ENCODE measurements around the gene CDH23. TPM values are rescaled to one million over a fixed set of nuclear protein-coding genes. Genes with fewer than 3 reads are reported as not detected.

Gene CDH23
- polyA plus RNA-seq, 2 donors, result 1.6 to 3.2 TPM

- 75 to 78% methylated on average over 11 of the region's 11 CpGs for WGBS, 2 donors
- H3K36me3 ChIP-seq (ENCODE audit: control insufficient read depth in 2 of 2, insufficient read depth in 2 of 2, low read length in 1 of 2), result no peaks in the 10 kb centered on the region
Observed at GRCh38 chr10:71529207-71529827, 132.6 kb downstream of the CDH23 start.

GRCh38 chr10:71530781-71531180 is 134.1 kb downstream of the CDH23 start:
- H3K9me3 ChIP-seq (ENCODE audit: control insufficient read depth in 2 of 2, insufficient read depth in 1 of 2, low read depth in 1 of 2, low read length in 1 of 2), result peaks cover 0 to 5% of the 10 kb centered on the region in 2 donors
- H3K27ac ChIP-seq (ENCODE audit: low read depth in 2 of 2, low read length in 1 of 2), result no peak overlapping the region
- no peaks in the 10 kb centered on the region for H3K27me3 ChIP-seq (ENCODE audit: control insufficient read depth in 1 of 2, insufficient read depth in 2 of 2, low read length in 2 of 2)
- WGBS, 2 donors, result 52 to 74% methylated on average over 4 of the region's 4 CpGs
- no peaks in the 10 kb centered on the region for H3K36me3 ChIP-seq (ENCODE audit: control insufficient read depth in 2 of 2, insufficient read depth in 2 of 2, low read length in 1 of 2)
- peaks cover 0 to 12% of the 10 kb centered on the region in 2 donors for H3K4me1 ChIP-seq (ENCODE audit: control insufficient read depth in 2 of 2, insufficient read depth in 2 of 2, low read length in 1 of 2)
- H3K4me3 ChIP-seq (ENCODE audit: low read depth in 1 of 2, low read length in 2 of 2), result no peak overlapping the region

More at GRCh38 chr10:71529207-71529827, 132.6 kb downstream of the CDH23 start:
- no peak overlapping the region for H3K4me3 ChIP-seq (ENCODE audit: low read depth in 1 of 2, low read length in 2 of 2)
- H3K9me3 ChIP-seq (ENCODE audit: control insufficient read depth in 2 of 2, insufficient read depth in 1 of 2, low read depth in 1 of 2, low read length in 1 of 2), result peaks cover 0 to 5% of the 10 kb centered on the region in 2 donors
- no peaks in the 10 kb centered on the region for H3K27me3 ChIP-seq (ENCODE audit: control insufficient read depth in 1 of 2, insufficient read depth in 2 of 2, low read length in 2 of 2)
- H3K27ac ChIP-seq (ENCODE audit: low read depth in 2 of 2, low read length in 1 of 2), result no peak overlapping the region
- peaks cover 0 to 12% of the 10 kb centered on the region in 2 donors for H3K4me1 ChIP-seq (ENCODE audit: control insufficient read depth in 2 of 2, insufficient read depth in 2 of 2, low read length in 1 of 2)

- no peaks in the 10 kb centered on the region for H3K27me3 ChIP-seq (ENCODE audit: control insufficient read depth in 1 of 2, insufficient read depth in 2 of 2, low read length in 2 of 2)
- WGBS, 2 donors, result 80 to 83% methylated on average over 10 of the region's 10 CpGs
- no peaks in the 10 kb centered on the region for H3K36me3 ChIP-seq (ENCODE audit: control insufficient read depth in 2 of 2, insufficient read depth in 2 of 2, low read length in 1 of 2)
- peaks cover 0 to 5% of the 10 kb centered on the region in 2 donors for H3K9me3 ChIP-seq (ENCODE audit: control insufficient read depth in 2 of 2, insufficient read depth in 1 of 2, low read depth in 1 of 2, low read length in 1 of 2)
- H3K4me3 ChIP-seq (ENCODE audit: low read depth in 1 of 2, low read length in 2 of 2), result no peak overlapping the region
- peaks cover 0 to 12% of the 10 kb centered on the region in 2 donors for H3K4me1 ChIP-seq (ENCODE audit: control insufficient read depth in 2 of 2, insufficient read depth in 2 of 2, low read length in 1 of 2)
- H3K27ac ChIP-seq (ENCODE audit: low read depth in 2 of 2, low read length in 1 of 2), result no peak overlapping the region
Observed at GRCh38 chr10:71531485-71532446, 135.0 kb downstream of the CDH23 start.

- WGBS, 2 donors, result 92 to 94% methylated on average over 11 of the region's 11 CpGs
- Histone ChIP-seq H3K36me3 (ENCODE audit: control insufficient read depth in 2 of 2, insufficient read depth in 2 of 2, low read length in 1 of 2) (no peaks in the 10 kb centered on the region), H3K4me3 (ENCODE audit: low read depth in 1 of 2, low read length in 2 of 2) (no peak overlapping the region), H3K4me1 (ENCODE audit: control insufficient read depth in 2 of 2, insufficient read depth in 2 of 2, low read length in 1 of 2) (peaks cover 0 to 12% of the 10 kb centered on the region in 2 donors), H3K27ac (ENCODE audit: low read depth in 2 of 2, low read length in 1 of 2) (no peak overlapping the region), H3K27me3 (ENCODE audit: control insufficient read depth in 1 of 2, insufficient read depth in 2 of 2, low read length in 2 of 2) (no peaks in the 10 kb centered on the region), H3K9me3 (ENCODE audit: control insufficient read depth in 2 of 2, insufficient read depth in 1 of 2, low read depth in 1 of 2, low read length in 1 of 2) (peaks cover 0 to 2% of the 10 kb centered on the region in 2 donors)
Observed at GRCh38 chr10:71532878-71533277, 136.2 kb downstream of the CDH23 start.

GRCh38 chr10:71533936-71534335 is 137.2 kb downstream of the CDH23 start:
- Histone ChIP-seq H3K27me3 (ENCODE audit: control insufficient read depth in 1 of 2, insufficient read depth in 2 of 2, low read length in 2 of 2) (no peaks in the 10 kb centered on the region), H3K4me3 (ENCODE audit: low read depth in 1 of 2, low read length in 2 of 2) (no peak overlapping the region), H3K4me1 (ENCODE audit: control insufficient read depth in 2 of 2, insufficient read depth in 2 of 2, low read length in 1 of 2) (peaks cover 0 to 12% of the 10 kb centered on the region in 2 donors), H3K9me3 (ENCODE audit: control insufficient read depth in 2 of 2, insufficient read depth in 1 of 2, low read depth in 1 of 2, low read length in 1 of 2) (peaks cover 0 to 2% of the 10 kb centered on the region in 2 donors), H3K27ac (ENCODE audit: low read depth in 2 of 2, low read length in 1 of 2) (no peak overlapping the region), H3K36me3 (ENCODE audit: control insufficient read depth in 2 of 2, insufficient read depth in 2 of 2, low read length in 1 of 2) (no peaks in the 10 kb centered on the region)
- WGBS, 2 donors, result 86 to 89% methylated on average over 7 of the region's 7 CpGs

- H3K4me1 ChIP-seq (ENCODE audit: control insufficient read depth in 2 of 2, insufficient read depth in 2 of 2, low read length in 1 of 2), result peaks cover 0 to 11% of the 10 kb centered on the region in 2 donors
- no peak overlapping the region for H3K27ac ChIP-seq (ENCODE audit: low read depth in 2 of 2, low read length in 1 of 2)
- no peaks in the 10 kb centered on the region for H3K36me3 ChIP-seq (ENCODE audit: control insufficient read depth in 2 of 2, insufficient read depth in 2 of 2, low read length in 1 of 2)
- no peak overlapping the region for H3K4me3 ChIP-seq (ENCODE audit: low read depth in 1 of 2, low read length in 2 of 2)
- H3K9me3 ChIP-seq (ENCODE audit: control insufficient read depth in 2 of 2, insufficient read depth in 1 of 2, low read depth in 1 of 2, low read length in 1 of 2), result peaks cover 0 to 2% of the 10 kb centered on the region in 2 donors
- 82 to 86% methylated on average over 4 of the region's 4 CpGs for WGBS, 2 donors
- H3K27me3 ChIP-seq (ENCODE audit: control insufficient read depth in 1 of 2, insufficient read depth in 2 of 2, low read length in 2 of 2), result no peaks in the 10 kb centered on the region
Observed at GRCh38 chr10:71534568-71535194, 138.0 kb downstream of the CDH23 start.

GRCh38 chr10:71536332-71536731 is 139.6 kb downstream of the CDH23 start:
- Histone ChIP-seq H3K36me3 (ENCODE audit: control insufficient read depth in 2 of 2, insufficient read depth in 2 of 2, low read length in 1 of 2) (no peaks in the 10 kb centered on the region), H3K4me1 (ENCODE audit: control insufficient read depth in 2 of 2, insufficient read depth in 2 of 2, low read length in 1 of 2) (peaks cover 0 to 5% of the 10 kb centered on the region in 2 donors), H3K9me3 (ENCODE audit: control insufficient read depth in 2 of 2, insufficient read depth in 1 of 2, low read depth in 1 of 2, low read length in 1 of 2) (peaks cover 0 to 2% of the 10 kb centered on the region in 2 donors), H3K27me3 (ENCODE audit: control insufficient read depth in 1 of 2, insufficient read depth in 2 of 2, low read length in 2 of 2) (no peaks in the 10 kb centered on the region), H3K4me3 (ENCODE audit: low read depth in 1 of 2, low read length in 2 of 2) (no peak overlapping the region), H3K27ac (ENCODE audit: low read depth in 2 of 2, low read length in 1 of 2) (no peak overlapping the region)
- WGBS, 2 donors, result 82 to 95% methylated on average over 6 of the region's 6 CpGs

GRCh38 chr10:71537125-71537524 is 140.4 kb downstream of the CDH23 start:
- Histone ChIP-seq H3K4me3 (ENCODE audit: low read depth in 1 of 2, low read length in 2 of 2) (no peak overlapping the region), H3K9me3 (ENCODE audit: control insufficient read depth in 2 of 2, insufficient read depth in 1 of 2, low read depth in 1 of 2, low read length in 1 of 2) (no peaks in the 10 kb centered on the region), H3K4me1 (ENCODE audit: control insufficient read depth in 2 of 2, insufficient read depth in 2 of 2, low read length in 1 of 2) (peaks cover 0 to 2% of the 10 kb centered on the region in 2 donors), H3K27ac (ENCODE audit: low read depth in 2 of 2, low read length in 1 of 2) (no peak overlapping the region), H3K36me3 (ENCODE audit: control insufficient read depth in 2 of 2, insufficient read depth in 2 of 2, low read length in 1 of 2) (no peaks in the 10 kb centered on the region), H3K27me3 (ENCODE audit: control insufficient read depth in 1 of 2, insufficient read depth in 2 of 2, low read length in 2 of 2) (no peaks in the 10 kb centered on the region)
- WGBS, 2 donors, result 85 to 90% methylated on average over 8 of the region's 8 CpGs

GRCh38 chr10:71537681-71538080 is 141.0 kb downstream of the CDH23 start:
- no peak overlapping the region for H3K4me3 ChIP-seq (ENCODE audit: low read depth in 1 of 2, low read length in 2 of 2)
- no peaks in the 10 kb centered on the region for H3K27me3 ChIP-seq (ENCODE audit: control insufficient read depth in 1 of 2, insufficient read depth in 2 of 2, low read length in 2 of 2)
- no peak overlapping the region for H3K27ac ChIP-seq (ENCODE audit: low read depth in 2 of 2, low read length in 1 of 2)
- peaks cover 0 to 4% of the 10 kb centered on the region in 2 donors for H3K4me1 ChIP-seq (ENCODE audit: control insufficient read depth in 2 of 2, insufficient read depth in 2 of 2, low read length in 1 of 2)
- no peaks in the 10 kb centered on the region for H3K36me3 ChIP-seq (ENCODE audit: control insufficient read depth in 2 of 2, insufficient read depth in 2 of 2, low read length in 1 of 2)
- 84 to 86% methylated on average over 7 of the region's 7 CpGs for WGBS, 2 donors
- H3K9me3 ChIP-seq (ENCODE audit: control insufficient read depth in 2 of 2, insufficient read depth in 1 of 2, low read depth in 1 of 2, low read length in 1 of 2), result no peaks in the 10 kb centered on the region

All from esophagus (tissue), 2 donors.